ENCODE results near the gene WDR45B.

- TF ChIP-seq CTCF (IDR thresholded peaks at IDR 0.05; ENCODE audit: low read length) (no peak), EZH2 (IDR thresholded peaks at IDR 0.05; ENCODE audit: borderline replicate concordance, low read length) (no peak)
Measured at GRCh38 chr17:82589851-82590180, 58.4 kb downstream of the WDR45B start.

All from OCI-LY1 (cell line).